ENCODE measurements around the gene DYNLT1.
"Not testable (repeated sequence)": the region's sequence is repeated elsewhere in the genome, so short reads cannot be mapped to it uniquely, and the experiment has no call there.

DYNLT1 gene

GRCh38 chr6:158663625-158664165 is 19.2 kb upstream of the DYNLT1 start:
- no peak for DNase-seq (ENCODE audit: low read depth)

GRCh38 chr6:158662954-158663624 is 18.5 kb upstream of the DYNLT1 start:
- DNase-seq (ENCODE audit: low read depth) = no peak

- DNase-seq (ENCODE audit: low read depth) = no peak
Measured at GRCh38 chr6:158662607-158662953, 18.0 kb upstream of the DYNLT1 start.

- DNase-seq (ENCODE audit: low read depth) = no peak
Measured at GRCh38 chr6:158661156-158661685, 16.7 kb upstream of the DYNLT1 start.

- DNase-seq (ENCODE audit: low read depth) = peak; percentile 18
Measured at GRCh38 chr6:158660333-158660754, 15.8 kb upstream of the DYNLT1 start.

GRCh38 chr6:158656986-158657385 is 12.4 kb upstream of the DYNLT1 start:
- not testable (repeated sequence) for DNase-seq (ENCODE audit: low read depth)

- DNase-seq (ENCODE audit: low read depth) = no peak
Measured at GRCh38 chr6:158655569-158656450, 11.3 kb upstream of the DYNLT1 start.

- DNase-seq (ENCODE audit: low read depth) = no peak
Measured at GRCh38 chr6:158654960-158655489, 10.5 kb upstream of the DYNLT1 start.

GRCh38 chr6:158654498-158654897 is 10.0 kb upstream of the DYNLT1 start:
- no peak for DNase-seq (ENCODE audit: low read depth)

GRCh38 chr6:158653577-158654354 is 9.2 kb upstream of the DYNLT1 start:
- DNase-seq (ENCODE audit: low read depth) = peak; percentile 91

GRCh38 chr6:158651981-158652737 is 7.6 kb upstream of the DYNLT1 start:
- DNase-seq (ENCODE audit: low read depth) = not testable (repeated sequence)

- DNase-seq (ENCODE audit: low read depth) = peak; percentile 89
Measured at GRCh38 chr6:158649289-158650143, 5.0 kb upstream of the DYNLT1 start, which contains the start of gene SYTL3. SYTL3 (plus strand) TSS chr6:158650054; CDS start chr6:158663269, 13,215 bp downstream.

GRCh38 chr6:158648682-158649131 is 4.2 kb upstream of the DYNLT1 start:
- DNase-seq (ENCODE audit: low read depth) = no peak

- DNase-seq (ENCODE audit: low read depth) = no peak
Measured at GRCh38 chr6:158647501-158647900, 3.0 kb upstream of the DYNLT1 start.

GRCh38 chr6:158646023-158646910 is 1.7 kb upstream of the DYNLT1 start:
- no peak for DNase-seq (ENCODE audit: low read depth)

GRCh38 chr6:158645064-158646022 is 800 bp upstream of the DYNLT1 start:
- DNase-seq (ENCODE audit: low read depth) = peak; percentile 21

- DNase-seq (ENCODE audit: low read depth) = no peak
Measured at GRCh38 chr6:158643836-158644230, 710 bp downstream of the DYNLT1 start.

All from T-helper 22 cell (primary cell).